Right atrium auricular region (tissue), 2 donors: ENCODE measurements around the gene DUT. TPM values are rescaled to one million over a fixed set of nuclear protein-coding genes. Genes with fewer than 3 reads are reported as not detected.

ENCODE experiments used
- DNase-seq: peaks from one replicate; pipeline ENCODE4 v3.0.0-alpha.2; 2019; ENCODE audit warnings: low spot score
- H3K27ac ChIP-seq, 2 donors: fragments of 200-600 bp; sonication (generic); 1 replicate in 1 of 2; 2 replicates in 1 of 2; pipeline ENCODE4 v1.5.1; 2016 to 2019
- H3K27me3 ChIP-seq, 2 donors: fragments of 200-600 bp; sonication (generic); one replicate each; pipeline versions ENCODE4 v1.5.1 to v1.6.0; 2017 to 2019
- H3K36me3 ChIP-seq: fragments of 200-600 bp; sonication (generic); one replicate; pipeline ENCODE4 v1.5.1; 2016
- H3K4me1 ChIP-seq, 2 donors: fragments of 200-600 bp; sonication (generic); one replicate each; pipeline versions ENCODE4 v1.5.1 to v1.6.0; 2017 to 2019
- H3K4me3 ChIP-seq, 2 donors: fragments of 200-600 bp; sonication (generic); 1 replicate in 1 of 2; 2 replicates in 1 of 2; pipeline ENCODE4 v1.5.1; 2017 to 2019; ENCODE audit warnings: mild to moderate bottlenecking in 1 of 2, moderate library complexity in 1 of 2
- H3K9me3 ChIP-seq, 2 donors: fragments of 200-600 bp; sonication (generic); one replicate each; pipeline ENCODE4 v1.5.1; 2019
- CTCF ChIP-seq, 2 donors: fragments of 200-600 bp; sonication (generic); IDR thresholded peaks; one replicate each; pipeline ENCODE4 v1.5.1; 2019; ENCODE audit warnings: antibody characterized with exemption in 2 of 2
- total RNA-seq, 2 donors: library from RNA; depleted of rRNA; stranded (reverse); fragments of >200 nt; gene quantifications; one replicate each; pipeline ENCODE4 v1.1.0, GENCODE V29; 2016

Gene DUT
- total RNA-seq, 2 donors from 2014 or later = 64.5 to 109 TPM

- no peak for TF ChIP-seq CTCF (IDR thresholded peaks at IDR 0.05)
- Histone ChIP-seq H3K36me3 (no peaks in the 10 kb centered on the region), H3K4me1 (no peaks in the 10 kb centered on the region), H3K4me3 (no peak overlapping the region), H3K27ac (no peak overlapping the region), H3K27me3 (no peaks in the 10 kb centered on the region), H3K9me3 (no peaks in the 10 kb centered on the region)
- DNase-seq = no peak
Measured at GRCh38 chr15:48289628-48290027, 41.6 kb upstream of the DUT start.

GRCh38 chr15:48292458-48292857 is 38.8 kb upstream of the DUT start:
- Histone ChIP-seq H3K27me3 (no peaks in the 10 kb centered on the region), H3K4me1 (no peaks in the 10 kb centered on the region), H3K4me3 (no peak overlapping the region), H3K9me3 (no peaks in the 10 kb centered on the region), H3K27ac (no peak overlapping the region), H3K36me3 (no peaks in the 10 kb centered on the region)
- no peak for DNase-seq
- TF ChIP-seq CTCF (IDR thresholded peaks at IDR 0.05) = no peak

GRCh38 chr15:48297668-48298067 is 33.6 kb upstream of the DUT start:
- no peak overlapping the region for H3K4me3 ChIP-seq
- H3K27me3 ChIP-seq = no peaks in the 10 kb centered on the region
- DNase-seq = no peak
- H3K9me3 ChIP-seq = no peaks in the 10 kb centered on the region
- no peak for TF ChIP-seq CTCF (IDR thresholded peaks at IDR 0.05)
- H3K27ac ChIP-seq = no peak overlapping the region
- H3K4me1 ChIP-seq = no peaks in the 10 kb centered on the region
- no peaks in the 10 kb centered on the region for H3K36me3 ChIP-seq

GRCh38 chr15:48298914-48299313 is 32.3 kb upstream of the DUT start:
- Histone ChIP-seq H3K9me3 (no peaks in the 10 kb centered on the region), H3K36me3 (no peaks in the 10 kb centered on the region), H3K27ac (no peak overlapping the region), H3K4me1 (no peaks in the 10 kb centered on the region), H3K4me3 (no peak overlapping the region), H3K27me3 (no peaks in the 10 kb centered on the region)
- no peak for TF ChIP-seq CTCF (IDR thresholded peaks at IDR 0.05)
- no peak for DNase-seq

- no peaks in the 10 kb centered on the region for H3K9me3 ChIP-seq
- TF ChIP-seq CTCF (IDR thresholded peaks at IDR 0.05) = no peak
- no peaks in the 10 kb centered on the region for H3K27me3 ChIP-seq
- no peak overlapping the region for H3K4me3 ChIP-seq
- H3K27ac ChIP-seq = no peak overlapping the region
- no peaks in the 10 kb centered on the region for H3K36me3 ChIP-seq
- no peak for DNase-seq
- H3K4me1 ChIP-seq = no peaks in the 10 kb centered on the region
Measured at GRCh38 chr15:48300038-48300437, 31.2 kb upstream of the DUT start.

- no peak for DNase-seq
- Histone ChIP-seq H3K27me3 (no peaks in the 10 kb centered on the region), H3K36me3 (no peaks in the 10 kb centered on the region), H3K9me3 (no peaks in the 10 kb centered on the region), H3K27ac (no peak overlapping the region), H3K4me3 (no peak overlapping the region), H3K4me1 (no peaks in the 10 kb centered on the region)
- no peak for TF ChIP-seq CTCF (IDR thresholded peaks at IDR 0.05)
Measured at GRCh38 chr15:48304398-48304797, 26.8 kb upstream of the DUT start.
